ENCODE results near the gene MTREX.

The MTREX gene

GRCh38 chr5:55418994-55419968, 111.5 kb downstream of the MTREX start:
- H3K27me3 ChIP-seq (replicated peaks), result no peaks in the 10 kb centered on the region
- TF ChIP-seq CTCF (IDR thresholded peaks at IDR 0.05; ENCODE audit: low read depth, low read length, missing control alignments), result no peak
- no peak overlapping the region for H3K4me3 ChIP-seq (ENCODE audit: low read depth, low read length)
- in situ Hi-C loops (cut with HindIII; ENCODE audit: low pct_ligation_motif_present, low sequenced_read_pairs), result no loop called here
- peak; percentile 53 for DNase-seq
- H3K36me3 ChIP-seq (replicated peaks), result peaks cover 10% of the 10 kb centered on the region
- H3K27ac ChIP-seq, result no peak overlapping the region

GRCh38 chr5:55421074-55421529, 113.3 kb downstream of the MTREX start:
- no peaks in the 10 kb centered on the region for H3K27me3 ChIP-seq (replicated peaks)
- in situ Hi-C loops (cut with HindIII; ENCODE audit: low pct_ligation_motif_present, low sequenced_read_pairs), result no loop called here
- peaks cover 15% of the 10 kb centered on the region for H3K36me3 ChIP-seq (replicated peaks)
- no peak overlapping the region for H3K27ac ChIP-seq
- H3K4me3 ChIP-seq (ENCODE audit: low read depth, low read length), result no peak overlapping the region
- no peak for TF ChIP-seq CTCF (IDR thresholded peaks at IDR 0.05; ENCODE audit: low read depth, low read length, missing control alignments)
- DNase-seq, result no peak

- TF ChIP-seq CTCF (IDR thresholded peaks at IDR 0.05; ENCODE audit: low read depth, low read length, missing control alignments), result no peak
- Histone ChIP-seq H3K27ac (no peak overlapping the region), H3K36me3 (replicated peaks) (peaks cover 31% of the 10 kb centered on the region), H3K27me3 (replicated peaks) (no peaks in the 10 kb centered on the region), H3K4me3 (ENCODE audit: low read depth, low read length) (no peak overlapping the region)
- DNase-seq, result no peak
- in situ Hi-C loops (cut with HindIII; ENCODE audit: low pct_ligation_motif_present, low sequenced_read_pairs), result no loop called here
These were observed 118.7 kb downstream of the MTREX start for GRCh38 chr5:55426455-55426854.

GRCh38 chr5:55427157-55427556, 119.4 kb downstream of the MTREX start:
- DNase-seq, result peak; percentile 68
- Histone ChIP-seq H3K4me3 (ENCODE audit: low read depth, low read length) (no peak overlapping the region), H3K36me3 (replicated peaks) (peaks cover 31% of the 10 kb centered on the region), H3K27ac (no peak overlapping the region), H3K27me3 (replicated peaks) (no peaks in the 10 kb centered on the region)
- no peak for TF ChIP-seq CTCF (IDR thresholded peaks at IDR 0.05; ENCODE audit: low read depth, low read length, missing control alignments)
- in situ Hi-C loops (cut with HindIII; ENCODE audit: low pct_ligation_motif_present, low sequenced_read_pairs), result no loop called here

GRCh38 chr5:55429221-55429612, 121.4 kb downstream of the MTREX start:
- no peak overlapping the region for H3K27ac ChIP-seq
- TF ChIP-seq CTCF (IDR thresholded peaks at IDR 0.05; ENCODE audit: low read depth, low read length, missing control alignments), result no peak
- peaks cover 23% of the 10 kb centered on the region for H3K36me3 ChIP-seq (replicated peaks)
- H3K27me3 ChIP-seq (replicated peaks), result no peaks in the 10 kb centered on the region
- no peak overlapping the region for H3K4me3 ChIP-seq (ENCODE audit: low read depth, low read length)
- DNase-seq, result no peak
- in situ Hi-C loops (cut with HindIII; ENCODE audit: low pct_ligation_motif_present, low sequenced_read_pairs), result no loop called here
